Ovary (tissue), 3 donors: Measurements from ENCODE around the gene AGPS.

Experiments
- POLR2A ChIP-seq: fragments of 450-650 bp; IDR thresholded peaks from one replicate; pipeline ENCODE4 v1.6.1; 2017; ENCODE audit warnings: antibody characterized with exemption, mild to moderate bottlenecking, moderate library complexity
- TF ChIP-seq, protein P1 (sequence below), 3 donors: fragments of 450-650 bp in 2 of 3; fragments of 200-600 bp in 1 of 3; IDR thresholded peaks; one replicate each; pipeline versions ENCODE4 v1.5.1 to v1.8.0; 2016 to 2022; ENCODE audit warnings: antibody characterized with exemption in 3 of 3, mild to moderate bottlenecking in 1 of 3
- donor health status: DM: no; HTN: no; CAD: no.

GRCh38 chr2:177385151-177385550, 7.4 kb upstream of the AGPS start:
- TF ChIP-seq, protein P1, sequence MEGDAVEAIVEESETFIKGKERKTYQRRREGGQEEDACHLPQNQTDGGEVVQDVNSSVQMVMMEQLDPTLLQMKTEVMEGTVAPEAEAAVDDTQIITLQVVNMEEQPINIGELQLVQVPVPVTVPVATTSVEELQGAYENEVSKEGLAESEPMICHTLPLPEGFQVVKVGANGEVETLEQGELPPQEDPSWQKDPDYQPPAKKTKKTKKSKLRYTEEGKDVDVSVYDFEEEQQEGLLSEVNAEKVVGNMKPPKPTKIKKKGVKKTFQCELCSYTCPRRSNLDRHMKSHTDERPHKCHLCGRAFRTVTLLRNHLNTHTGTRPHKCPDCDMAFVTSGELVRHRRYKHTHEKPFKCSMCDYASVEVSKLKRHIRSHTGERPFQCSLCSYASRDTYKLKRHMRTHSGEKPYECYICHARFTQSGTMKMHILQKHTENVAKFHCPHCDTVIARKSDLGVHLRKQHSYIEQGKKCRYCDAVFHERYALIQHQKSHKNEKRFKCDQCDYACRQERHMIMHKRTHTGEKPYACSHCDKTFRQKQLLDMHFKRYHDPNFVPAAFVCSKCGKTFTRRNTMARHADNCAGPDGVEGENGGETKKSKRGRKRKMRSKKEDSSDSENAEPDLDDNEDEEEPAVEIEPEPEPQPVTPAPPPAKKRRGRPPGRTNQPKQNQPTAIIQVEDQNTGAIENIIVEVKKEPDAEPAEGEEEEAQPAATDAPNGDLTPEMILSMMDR (IDR thresholded peaks at IDR 0.05): no peak
- no peak for TF ChIP-seq POLR2A
